D341Med (cell line): Measurements from ENCODE around the gene YAP1.

Experiments
- DNase-seq: peaks from one replicate; pipeline ENCODE4 v3.0.0; 2012; ENCODE audit warnings: low spot score

YAP1 gene

DNA sequence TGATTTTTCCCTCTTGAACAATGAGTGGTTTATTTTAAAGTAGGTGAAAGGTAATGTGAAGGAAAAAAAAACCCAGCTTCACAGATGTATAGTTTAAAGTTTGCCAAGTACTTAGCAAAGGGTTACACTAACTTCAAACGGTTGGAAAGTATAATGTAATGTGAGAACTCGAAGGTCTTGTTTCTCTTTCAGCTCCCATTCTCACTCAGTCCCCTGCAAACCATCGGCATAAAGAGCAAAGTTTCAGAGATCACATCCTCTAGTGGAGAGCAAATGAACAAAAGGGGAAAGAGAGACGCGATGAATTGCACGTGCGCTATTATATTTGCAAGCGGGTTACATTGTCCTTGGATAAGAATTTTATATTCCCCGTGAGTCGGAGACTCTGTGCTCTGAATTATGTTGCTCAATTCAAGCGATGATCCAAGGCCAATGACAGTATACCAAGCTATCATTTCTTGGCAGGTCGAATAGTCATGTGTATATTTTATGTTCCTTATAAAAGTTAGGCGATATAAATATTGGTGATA, 169.5 kb downstream of the YAP1 start:
- DNase-seq = no peak

DNA sequence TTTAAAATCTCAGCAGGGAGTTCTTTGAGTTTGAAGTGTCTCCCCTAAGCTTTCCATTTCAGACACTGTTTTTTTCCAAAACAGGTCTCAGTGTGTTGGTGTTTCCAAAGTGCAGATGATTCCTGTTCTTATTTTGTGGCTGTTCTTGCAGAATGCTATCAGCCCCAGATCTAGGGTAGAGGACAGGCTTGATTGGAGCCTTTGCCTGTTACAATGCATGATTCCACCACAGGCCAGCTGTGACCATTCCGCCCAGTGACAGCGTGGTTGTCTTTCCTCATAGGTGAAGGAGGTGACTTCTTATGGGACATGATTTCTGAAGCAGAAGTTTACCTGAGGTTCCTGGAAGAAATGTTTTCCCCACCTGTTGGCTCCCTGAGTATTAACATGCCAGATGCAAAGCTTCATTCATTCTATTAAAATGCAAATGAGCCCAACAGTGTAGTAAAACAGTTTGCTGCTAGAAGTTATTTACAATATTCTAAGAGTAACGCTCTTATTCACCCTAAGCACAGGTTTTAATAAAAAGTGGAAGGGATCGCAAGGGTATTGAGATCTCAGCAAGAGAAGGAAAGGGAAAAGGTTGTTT, 170.1 kb downstream of the YAP1 start:
- DNase-seq = no peak
